ENCODE data around the gene PLAGL2.

Gene PLAGL2

DNA sequence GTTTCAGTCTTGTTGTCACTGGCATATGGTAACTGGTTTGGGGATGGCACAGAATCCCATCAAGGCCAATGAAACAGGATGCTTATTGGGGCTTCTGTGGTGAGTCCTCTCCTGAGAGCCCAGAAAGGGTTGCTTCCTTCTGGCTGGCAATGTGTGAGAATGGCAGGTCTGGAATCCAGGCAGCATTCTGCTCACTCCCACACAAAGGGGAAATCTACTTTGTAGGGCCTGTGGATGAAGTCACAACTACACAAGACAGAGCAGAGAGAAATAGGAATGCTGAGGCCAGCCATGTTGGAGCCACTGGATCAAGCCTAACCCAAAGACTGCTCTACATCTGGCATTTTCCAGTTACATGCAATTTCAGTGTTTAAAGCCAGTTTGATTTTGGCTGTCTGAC is 15.7 kb downstream of the PLAGL2 start:
- Histone ChIP-seq H3K4me2 (ENCODE audit: low read depth, low read length) (no peak overlapping the region), H2AFZ (ENCODE audit: low read length) (no peak overlapping the region), H3F3A (ENCODE audit: insufficient read depth, low read length) (no peaks in the 10 kb centered on the region), H3K79me2 (ENCODE audit: low read length) (0 out of 2 replicates have a peak, but pooled peaks cover 4% of the 10 kb centered on the region), H3K27me3 (replicated peaks; ENCODE audit: insufficient read depth, low read length) (no peaks in the 10 kb centered on the region), H3K36me3 (replicated peaks; ENCODE audit: insufficient read depth, low read length) (no peaks in the 10 kb centered on the region), H3K9me2 (replicated peaks; ENCODE audit: insufficient read depth, low read length) (no peaks in the 10 kb centered on the region), H3K9ac (ENCODE audit: low read length) (no peak overlapping the region), H4K20me1 (ENCODE audit: insufficient read depth, low read length) (no peaks in the 10 kb centered on the region), H3K4me3 (ENCODE audit: low read length) (no peak overlapping the region), H3K9me3 (replicated peaks; ENCODE audit: insufficient read depth, low read length) (no peaks in the 10 kb centered on the region), H3K4me1 (ENCODE audit: low read length) (no peaks in the 10 kb centered on the region), H3K27ac (ENCODE audit: low read length) (no peak overlapping the region)
- no peak for DNase-seq
- TF ChIP-seq, protein P1, sequence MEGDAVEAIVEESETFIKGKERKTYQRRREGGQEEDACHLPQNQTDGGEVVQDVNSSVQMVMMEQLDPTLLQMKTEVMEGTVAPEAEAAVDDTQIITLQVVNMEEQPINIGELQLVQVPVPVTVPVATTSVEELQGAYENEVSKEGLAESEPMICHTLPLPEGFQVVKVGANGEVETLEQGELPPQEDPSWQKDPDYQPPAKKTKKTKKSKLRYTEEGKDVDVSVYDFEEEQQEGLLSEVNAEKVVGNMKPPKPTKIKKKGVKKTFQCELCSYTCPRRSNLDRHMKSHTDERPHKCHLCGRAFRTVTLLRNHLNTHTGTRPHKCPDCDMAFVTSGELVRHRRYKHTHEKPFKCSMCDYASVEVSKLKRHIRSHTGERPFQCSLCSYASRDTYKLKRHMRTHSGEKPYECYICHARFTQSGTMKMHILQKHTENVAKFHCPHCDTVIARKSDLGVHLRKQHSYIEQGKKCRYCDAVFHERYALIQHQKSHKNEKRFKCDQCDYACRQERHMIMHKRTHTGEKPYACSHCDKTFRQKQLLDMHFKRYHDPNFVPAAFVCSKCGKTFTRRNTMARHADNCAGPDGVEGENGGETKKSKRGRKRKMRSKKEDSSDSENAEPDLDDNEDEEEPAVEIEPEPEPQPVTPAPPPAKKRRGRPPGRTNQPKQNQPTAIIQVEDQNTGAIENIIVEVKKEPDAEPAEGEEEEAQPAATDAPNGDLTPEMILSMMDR (IDR thresholded peaks at IDR 0.05; ENCODE audit: low read length), result no peak
- no peak for TF ChIP-seq EZH2 (optimal IDR thresholded peaks at IDR 0.05; ENCODE audit: low read depth, low read length)
- no peak for TF ChIP-seq EZH2phosphoT487 (IDR thresholded peaks at IDR 0.05; ENCODE audit: low read length)

GRCh38 chr20:32191422-32191821 is 16.1 kb downstream of the PLAGL2 start:
- H2AFZ ChIP-seq (ENCODE audit: low read length), result no peak overlapping the region
- no peaks in the 10 kb centered on the region for H3K9me2 ChIP-seq (replicated peaks; ENCODE audit: insufficient read depth, low read length)
- H3K27ac ChIP-seq (ENCODE audit: low read length), result no peak overlapping the region
- 0 out of 2 replicates have a peak, but pooled peaks cover 4% of the 10 kb centered on the region for H3K79me2 ChIP-seq (ENCODE audit: low read length)
- H3F3A ChIP-seq (ENCODE audit: insufficient read depth, low read length), result no peaks in the 10 kb centered on the region
- no peaks in the 10 kb centered on the region for H3K36me3 ChIP-seq (replicated peaks; ENCODE audit: insufficient read depth, low read length)
- TF ChIP-seq EZH2phosphoT487 (IDR thresholded peaks at IDR 0.05; ENCODE audit: low read length) (no peak), EZH2 (optimal IDR thresholded peaks at IDR 0.05; ENCODE audit: low read depth, low read length) (no peak)
- TF ChIP-seq, protein P1 (IDR thresholded peaks at IDR 0.05; ENCODE audit: low read length), result no peak
- H3K4me2 ChIP-seq (ENCODE audit: low read depth, low read length), result no peak overlapping the region
- H3K9ac ChIP-seq (ENCODE audit: low read length), result no peak overlapping the region
- H3K4me3 ChIP-seq (ENCODE audit: low read length), result no peak overlapping the region
- H4K20me1 ChIP-seq (ENCODE audit: insufficient read depth, low read length), result no peaks in the 10 kb centered on the region
- no peaks in the 10 kb centered on the region for H3K27me3 ChIP-seq (replicated peaks; ENCODE audit: insufficient read depth, low read length)
- no peak for DNase-seq
- H3K4me1 ChIP-seq (ENCODE audit: low read length), result no peaks in the 10 kb centered on the region
- H3K9me3 ChIP-seq (replicated peaks; ENCODE audit: insufficient read depth, low read length), result no peaks in the 10 kb centered on the region

- no peak overlapping the region for H3K4me2 ChIP-seq (ENCODE audit: low read depth, low read length)
- no peak for DNase-seq
- no peaks in the 10 kb centered on the region for H3K4me1 ChIP-seq (ENCODE audit: low read length)
- TF ChIP-seq, protein P1 (IDR thresholded peaks at IDR 0.05; ENCODE audit: low read length), result no peak
- no peak for TF ChIP-seq EZH2 (optimal IDR thresholded peaks at IDR 0.05; ENCODE audit: low read depth, low read length)
- H3F3A ChIP-seq (ENCODE audit: insufficient read depth, low read length), result no peaks in the 10 kb centered on the region
- no peaks in the 10 kb centered on the region for H3K9me3 ChIP-seq (replicated peaks; ENCODE audit: insufficient read depth, low read length)
- H3K27me3 ChIP-seq (replicated peaks; ENCODE audit: insufficient read depth, low read length), result no peaks in the 10 kb centered on the region
- H3K9ac ChIP-seq (ENCODE audit: low read length), result no peak overlapping the region
- no peaks in the 10 kb centered on the region for H3K9me2 ChIP-seq (replicated peaks; ENCODE audit: insufficient read depth, low read length)
- H3K27ac ChIP-seq (ENCODE audit: low read length), result no peak overlapping the region
- 0 out of 2 replicates have a peak, but pooled peaks cover 4% of the 10 kb centered on the region for H3K79me2 ChIP-seq (ENCODE audit: low read length)
- H3K4me3 ChIP-seq (ENCODE audit: low read length), result no peak overlapping the region
- no peak overlapping the region for H2AFZ ChIP-seq (ENCODE audit: low read length)
- H3K36me3 ChIP-seq (replicated peaks; ENCODE audit: insufficient read depth, low read length), result no peaks in the 10 kb centered on the region
- H4K20me1 ChIP-seq (ENCODE audit: insufficient read depth, low read length), result no peaks in the 10 kb centered on the region
Measured at GRCh38 chr20:32190616-32191415, 16.7 kb downstream of the PLAGL2 start.
